SK-N-MC (cell line): ENCODE data around the gene ATF7IP.

Source experiments
- EZH2 ChIP-seq: fragments of 200-600 bp; sonication (generic); IDR thresholded peaks from one replicate; pipeline ENCODE4 v1.6.1; 2017; ENCODE audit warnings: antibody characterized with exemption
- FOXP2 ChIP-seq: optimal IDR thresholded peaks from 2 replicates; pipeline ENCODE3; 2011; ENCODE audit warnings: mild to moderate bottlenecking, moderate library complexity; ENCODE audit not compliant: insufficient read depth; ENCODE audit errors: extremely low read length, control extremely low read depth
- POLR2AphosphoS5 ChIP-seq: IDR thresholded peaks from 2 replicates; pipeline ENCODE4 v1.6.1; 2012; ENCODE audit warnings: mild to moderate bottlenecking, low read depth, low read length, borderline replicate concordance

DNA sequence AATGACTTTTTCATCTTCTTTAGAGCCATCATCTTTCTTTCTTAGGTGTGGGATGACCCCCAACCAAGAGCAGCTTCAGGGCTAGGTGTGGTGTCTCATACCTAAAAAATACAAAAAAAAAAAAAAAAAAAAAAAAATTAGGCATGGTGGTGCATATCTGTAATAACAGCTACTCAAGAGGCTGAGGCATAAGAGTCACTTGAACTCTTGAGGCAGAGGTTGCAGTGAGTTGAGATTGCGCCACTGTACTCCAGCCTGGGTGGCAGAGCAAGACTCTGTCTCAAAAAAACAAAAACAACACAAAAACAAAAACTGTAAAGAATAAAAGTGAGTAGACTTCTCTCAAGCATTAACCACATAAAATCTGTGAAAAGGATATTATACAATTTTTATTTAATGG lies 8.0 kb upstream of the ATF7IP start:
- TF ChIP-seq EZH2 (no peak), POLR2AphosphoS5 (no peak), FOXP2 (no peak)
